KMS-11 (cell line): ENCODE results near the gene XRCC1.
"Not testable (repeated sequence)": the region's sequence is repeated elsewhere in the genome, so short reads cannot be mapped to it uniquely, and the experiment has no call there.

Source experiments
- H2AFZ ChIP-seq: fragments of 200-600 bp; sonication (generic); 2 replicates; pipeline ENCODE4 v1.6.1; 2016; ENCODE audit warnings: antibody characterized with exemption, mixed run types, low read depth
- H3K27ac ChIP-seq: fragments of 200-600 bp; sonication (generic); 2 replicates; pipeline ENCODE4 v1.6.1; 2016; ENCODE audit warnings: mild to moderate bottlenecking, mixed run types
- H3K27me3 ChIP-seq: fragments of 200-600 bp; sonication (generic); 2 replicates; pipeline ENCODE4 v1.6.1; 2017; ENCODE audit warnings: mild to moderate bottlenecking, low read depth, mixed run types, moderate library complexity; ENCODE audit not compliant: insufficient read depth
- H3K36me3 ChIP-seq: fragments of 200-600 bp; sonication (generic); 2 replicates; pipeline ENCODE4 v1.6.1; 2017; ENCODE audit warnings: mild to moderate bottlenecking, mixed run types; ENCODE audit not compliant: insufficient read depth
- H3K4me1 ChIP-seq: fragments of 200-600 bp; sonication (generic); 2 replicates; pipeline ENCODE4 v1.6.1; 2016; ENCODE audit warnings: mild to moderate bottlenecking, low read depth, mixed run types; ENCODE audit not compliant: poor library complexity, severe bottlenecking
- H3K4me2 ChIP-seq: fragments of 200-600 bp; sonication (generic); 2 replicates; pipeline ENCODE4 v1.7.0; 2016; ENCODE audit warnings: mild to moderate bottlenecking, mixed run types
- H3K4me3 ChIP-seq: fragments of 200-600 bp; sonication (generic); IDR thresholded peaks from 2 replicates; pipeline ENCODE4 v1.6.1; 2017; ENCODE audit warnings: low read depth, low read length, mixed read lengths; ENCODE audit not compliant: insufficient read depth
- H3K79me2 ChIP-seq: fragments of 200-600 bp; sonication (generic); 2 replicates; pipeline ENCODE4 v1.6.1; 2016; ENCODE audit warnings: low read depth, mixed run types; ENCODE audit not compliant: insufficient read depth
- H3K9ac ChIP-seq: fragments of 200-600 bp; sonication (generic); 2 replicates; pipeline ENCODE4 v1.6.1; 2016; ENCODE audit warnings: mild to moderate bottlenecking, mixed run types
- H4K20me1 ChIP-seq: fragments of 200-600 bp; sonication (generic); 2 replicates; pipeline ENCODE4 v1.6.1; 2016; ENCODE audit warnings: mild to moderate bottlenecking, mixed run types; ENCODE audit not compliant: insufficient read depth
- TF ChIP-seq, protein P1 (sequence below): fragments of 200-600 bp; sonication (generic); conservative IDR thresholded peaks from 2 replicates; pipeline ENCODE4 v1.6.1; 2017; ENCODE audit warnings: low read depth, mild to moderate bottlenecking, antibody characterized with exemption, low read length, moderate library complexity, mixed read lengths

Gene XRCC1

GRCh38 chr19:43522929-43523328 lies 52.4 kb downstream of the XRCC1 start:
- no peak overlapping the region for H3K27ac ChIP-seq
- TF ChIP-seq, protein P1, sequence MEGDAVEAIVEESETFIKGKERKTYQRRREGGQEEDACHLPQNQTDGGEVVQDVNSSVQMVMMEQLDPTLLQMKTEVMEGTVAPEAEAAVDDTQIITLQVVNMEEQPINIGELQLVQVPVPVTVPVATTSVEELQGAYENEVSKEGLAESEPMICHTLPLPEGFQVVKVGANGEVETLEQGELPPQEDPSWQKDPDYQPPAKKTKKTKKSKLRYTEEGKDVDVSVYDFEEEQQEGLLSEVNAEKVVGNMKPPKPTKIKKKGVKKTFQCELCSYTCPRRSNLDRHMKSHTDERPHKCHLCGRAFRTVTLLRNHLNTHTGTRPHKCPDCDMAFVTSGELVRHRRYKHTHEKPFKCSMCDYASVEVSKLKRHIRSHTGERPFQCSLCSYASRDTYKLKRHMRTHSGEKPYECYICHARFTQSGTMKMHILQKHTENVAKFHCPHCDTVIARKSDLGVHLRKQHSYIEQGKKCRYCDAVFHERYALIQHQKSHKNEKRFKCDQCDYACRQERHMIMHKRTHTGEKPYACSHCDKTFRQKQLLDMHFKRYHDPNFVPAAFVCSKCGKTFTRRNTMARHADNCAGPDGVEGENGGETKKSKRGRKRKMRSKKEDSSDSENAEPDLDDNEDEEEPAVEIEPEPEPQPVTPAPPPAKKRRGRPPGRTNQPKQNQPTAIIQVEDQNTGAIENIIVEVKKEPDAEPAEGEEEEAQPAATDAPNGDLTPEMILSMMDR: no peak
- no peaks in the 10 kb centered on the region for H3K36me3 ChIP-seq

GRCh38 chr19:43519436-43520088 lies 55.8 kb downstream of the XRCC1 start:
- Histone ChIP-seq H3K4me3 (no peak overlapping the region), H3K36me3 (no peaks in the 10 kb centered on the region), H3K27ac (no peak overlapping the region), H3K4me1 (peaks cover 4% of the 10 kb centered on the region), H2AFZ (no peak overlapping the region), H4K20me1 (no peaks in the 10 kb centered on the region), H3K27me3 (no peaks in the 10 kb centered on the region), H3K9ac (no peak overlapping the region), H3K4me2 (no peak overlapping the region), H3K79me2 (no peaks in the 10 kb centered on the region)
- TF ChIP-seq, protein P1: peak; percentile 94

More at GRCh38 chr19:43522929-43523328, 52.4 kb downstream of the XRCC1 start:
- H4K20me1 ChIP-seq: no peaks in the 10 kb centered on the region
- no peak overlapping the region for H2AFZ ChIP-seq
- H3K4me3 ChIP-seq: no peak overlapping the region
- H3K9ac ChIP-seq: no peak overlapping the region
- H3K4me1 ChIP-seq: peaks cover 7% of the 10 kb centered on the region
- no peaks in the 10 kb centered on the region for H3K79me2 ChIP-seq
- no peaks in the 10 kb centered on the region for H3K27me3 ChIP-seq
- H3K4me2 ChIP-seq: no peak overlapping the region

GRCh38 chr19:43518051-43518450 lies 57.3 kb downstream of the XRCC1 start:
- TF ChIP-seq, protein P1: no peak
- Histone ChIP-seq H2AFZ (no peak overlapping the region), H3K27ac (no peak overlapping the region), H4K20me1 (no peaks in the 10 kb centered on the region), H3K4me1 (peaks cover 4% of the 10 kb centered on the region), H3K9ac (no peak overlapping the region), H3K79me2 (no peaks in the 10 kb centered on the region), H3K4me3 (no peak overlapping the region), H3K36me3 (no peaks in the 10 kb centered on the region), H3K4me2 (no peak overlapping the region), H3K27me3 (no peaks in the 10 kb centered on the region)

GRCh38 chr19:43512399-43512798 lies 62.9 kb downstream of the XRCC1 start:
- H3K4me1 ChIP-seq, H3K27ac ChIP-seq, H4K20me1 ChIP-seq, H3K4me2 ChIP-seq, H3K4me3 ChIP-seq, H3K9ac ChIP-seq, H2AFZ ChIP-seq, H3K27me3 ChIP-seq, H3K36me3 ChIP-seq, H3K79me2 ChIP-seq: not testable (repeated sequence)

DNA sequence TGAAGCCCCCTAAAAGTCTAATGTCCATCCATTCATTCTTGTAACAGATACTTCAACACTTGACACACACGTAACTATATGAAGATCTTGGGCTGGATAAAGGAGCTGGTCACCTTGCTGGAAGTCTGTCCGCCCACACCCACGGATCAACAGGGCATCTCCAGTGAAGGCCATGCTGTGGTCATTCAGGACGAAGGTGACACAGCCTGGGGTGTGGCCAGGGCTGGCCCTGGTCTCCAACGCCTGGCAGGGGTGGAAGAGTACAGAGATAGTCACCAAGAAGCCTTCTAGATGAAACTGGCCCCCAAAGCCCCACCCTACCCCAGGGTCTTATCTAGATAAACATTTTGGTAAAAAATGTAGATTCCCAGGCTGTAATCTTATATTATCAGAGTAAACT lies 64.0 kb downstream of the XRCC1 start:
- TF ChIP-seq, protein P1: no peak
- no peak overlapping the region for H3K4me2 ChIP-seq
- no peak overlapping the region for H2AFZ ChIP-seq
- H3K27me3 ChIP-seq: no peaks in the 10 kb centered on the region
- H3K79me2 ChIP-seq: no peaks in the 10 kb centered on the region
- no peaks in the 10 kb centered on the region for H3K4me1 ChIP-seq
- no peaks in the 10 kb centered on the region for H3K36me3 ChIP-seq
- H3K27ac ChIP-seq: no peak overlapping the region
- no peak overlapping the region for H3K4me3 ChIP-seq
- no peak overlapping the region for H3K9ac ChIP-seq
- H4K20me1 ChIP-seq: no peaks in the 10 kb centered on the region
